Kidney (tissue), 14 donors: ENCODE measurements around the gene FRMD4A. TPM values are rescaled to one million over a fixed set of nuclear protein-coding genes. Genes with fewer than 3 reads are reported as not detected.
"Not testable (repeated sequence)": the region's sequence is repeated elsewhere in the genome, so short reads cannot be mapped to it uniquely, and the experiment has no call there.

Experiments used
- DNase-seq, 5 donors: peaks; one replicate each; pipeline ENCODE4 v3.0.0-alpha.2; 2013 to 2020
- FAIRE-seq: peaks from 2 replicates; lab custom pipeline; 2012; peaks lifted over from hg19 to GRCh38; lab: Jason Lieb, UNC
- H3K27ac ChIP-seq, 2 donors: one replicate each; pipeline ENCODE4 v1.7.0; 2013; ENCODE audit warnings: low read depth in 2 of 2, low read length in 2 of 2, inconsistent platforms in 1 of 2
- H3K27me3 ChIP-seq: one replicate; pipeline ENCODE4 v1.7.1; 2013; ENCODE audit warnings: low read length, inconsistent platforms; ENCODE audit not compliant: control insufficient read depth, insufficient read depth
- H3K36me3 ChIP-seq, 3 donors: one replicate each; pipeline versions ENCODE4 v1.7.0 to v1.7.1; 2013; ENCODE audit warnings: low read length in 3 of 3, control low read depth in 1 of 3, inconsistent platforms in 1 of 3; ENCODE audit not compliant: insufficient read depth in 3 of 3, control insufficient read depth in 2 of 3
- H3K4me1 ChIP-seq, 3 donors: one replicate each; pipeline versions ENCODE4 v1.7.0 to v1.7.1; 2013; ENCODE audit warnings: low read length in 3 of 3, inconsistent platforms in 1 of 3, low read depth in 1 of 3; ENCODE audit not compliant: control insufficient read depth in 2 of 3, insufficient read depth in 2 of 3
- H3K4me3 ChIP-seq, 3 donors: one replicate each; pipeline versions ENCODE4 v1.7.0 to v1.8.1; 2013; ENCODE audit warnings: low read length in 3 of 3, control low read depth in 1 of 3, inconsistent platforms in 1 of 3
- H3K9ac ChIP-seq, 3 donors: one replicate each; pipeline versions ENCODE4 v1.7.0 to v1.7.1; 2013; ENCODE audit warnings: low read length in 3 of 3, control low read depth in 1 of 3, inconsistent platforms in 1 of 3
- H3K9me3 ChIP-seq, 3 donors: one replicate each; pipeline versions ENCODE4 v1.7.0 to v1.7.1; 2013; ENCODE audit warnings: low read length in 3 of 3, control low read depth in 1 of 3, inconsistent platforms in 1 of 3; ENCODE audit not compliant: control insufficient read depth in 2 of 3, insufficient read depth in 1 of 3
- intact Hi-C: fragments of 100-400 bp; cut with DNase I; formaldehyde crosslinking; loops from one replicate; pipeline ENCODE4 v1.11.1; 2022
- polyA plus RNA-seq: library from polyadenylated mRNA; stranded (reverse); fragments of 350-450 nt; fragmentation: Illumina TruSeq; extraction: RNeasy Lipid Tissue Mini Kit (QIAGEN cat#74804); gene quantifications from one replicate; pipeline ENCODE4 v1.2.3, GENCODE V29; 2014; ENCODE audit warnings: low read depth, low replicate concordance; ENCODE audit not compliant: insufficient read depth
- total RNA-seq: library from RNA; stranded (reverse); fragmentation: NEBNext Ultra II Directional; extraction: Animal tissue kit (Norgen Biotek cat#: 25700); gene quantifications from one replicate; pipeline ENCODE4 v1.2.1, GENCODE V29; 2021
- TF ChIP-seq, protein P1 (sequence below): IDR thresholded peaks from 3 replicates; pipeline ENCODE4 v1.5.1; 2012; ENCODE audit warnings: mild to moderate bottlenecking, moderate library complexity, borderline replicate concordance; ENCODE audit not compliant: insufficient read depth; ENCODE audit errors: extremely low read depth
- donor health status: control.
- donor health status: control.
- donor health status: control.
- donor health status: control.
- donor health status: control.
- donor health status: DM: yes; HTN: yes; CAD: no.
- donor health status: Normal renal cell carcinoma (clear cell type).

FRMD4A gene
- total and polyA plus RNA-seq, 2 donors from 2014 or later: 16.0 to 68.2 TPM

DNA sequence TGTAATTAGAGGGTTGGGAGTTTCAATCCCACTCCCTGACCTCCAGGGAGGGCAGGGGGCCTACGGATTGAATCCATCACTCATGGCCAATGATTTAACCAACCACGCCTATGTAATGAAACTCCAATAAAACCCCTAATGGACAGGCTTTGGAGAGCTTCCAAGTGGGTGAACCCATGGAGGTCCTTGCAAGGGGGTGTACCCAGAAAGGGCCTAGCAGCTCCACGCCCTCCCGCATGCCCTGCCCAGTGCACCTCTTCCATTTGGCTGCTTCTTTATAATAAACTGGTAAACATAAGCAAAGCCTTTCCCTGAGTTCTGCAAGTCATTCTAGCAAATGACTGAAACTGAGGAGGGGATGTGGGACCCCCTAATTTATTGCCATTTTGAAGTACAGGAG is 280.1 kb downstream of the FRMD4A start:
- Histone ChIP-seq H3K36me3 (no peaks in the 10 kb centered on the region), H3K9me3 (no peaks in the 10 kb centered on the region), H3K9ac (no peak overlapping the region), H3K27me3 (no peaks in the 10 kb centered on the region), H3K4me1 (peaks cover 0 to 2% (median 0%) of the 10 kb centered on the region in 3 donors), H3K27ac (no peak overlapping the region), H3K4me3 (no peak overlapping the region)
- DNase-seq: no peak
- no peak for FAIRE-seq
- intact Hi-C loops: no loop called here
- TF ChIP-seq, protein P1, sequence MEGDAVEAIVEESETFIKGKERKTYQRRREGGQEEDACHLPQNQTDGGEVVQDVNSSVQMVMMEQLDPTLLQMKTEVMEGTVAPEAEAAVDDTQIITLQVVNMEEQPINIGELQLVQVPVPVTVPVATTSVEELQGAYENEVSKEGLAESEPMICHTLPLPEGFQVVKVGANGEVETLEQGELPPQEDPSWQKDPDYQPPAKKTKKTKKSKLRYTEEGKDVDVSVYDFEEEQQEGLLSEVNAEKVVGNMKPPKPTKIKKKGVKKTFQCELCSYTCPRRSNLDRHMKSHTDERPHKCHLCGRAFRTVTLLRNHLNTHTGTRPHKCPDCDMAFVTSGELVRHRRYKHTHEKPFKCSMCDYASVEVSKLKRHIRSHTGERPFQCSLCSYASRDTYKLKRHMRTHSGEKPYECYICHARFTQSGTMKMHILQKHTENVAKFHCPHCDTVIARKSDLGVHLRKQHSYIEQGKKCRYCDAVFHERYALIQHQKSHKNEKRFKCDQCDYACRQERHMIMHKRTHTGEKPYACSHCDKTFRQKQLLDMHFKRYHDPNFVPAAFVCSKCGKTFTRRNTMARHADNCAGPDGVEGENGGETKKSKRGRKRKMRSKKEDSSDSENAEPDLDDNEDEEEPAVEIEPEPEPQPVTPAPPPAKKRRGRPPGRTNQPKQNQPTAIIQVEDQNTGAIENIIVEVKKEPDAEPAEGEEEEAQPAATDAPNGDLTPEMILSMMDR: no peak

DNA sequence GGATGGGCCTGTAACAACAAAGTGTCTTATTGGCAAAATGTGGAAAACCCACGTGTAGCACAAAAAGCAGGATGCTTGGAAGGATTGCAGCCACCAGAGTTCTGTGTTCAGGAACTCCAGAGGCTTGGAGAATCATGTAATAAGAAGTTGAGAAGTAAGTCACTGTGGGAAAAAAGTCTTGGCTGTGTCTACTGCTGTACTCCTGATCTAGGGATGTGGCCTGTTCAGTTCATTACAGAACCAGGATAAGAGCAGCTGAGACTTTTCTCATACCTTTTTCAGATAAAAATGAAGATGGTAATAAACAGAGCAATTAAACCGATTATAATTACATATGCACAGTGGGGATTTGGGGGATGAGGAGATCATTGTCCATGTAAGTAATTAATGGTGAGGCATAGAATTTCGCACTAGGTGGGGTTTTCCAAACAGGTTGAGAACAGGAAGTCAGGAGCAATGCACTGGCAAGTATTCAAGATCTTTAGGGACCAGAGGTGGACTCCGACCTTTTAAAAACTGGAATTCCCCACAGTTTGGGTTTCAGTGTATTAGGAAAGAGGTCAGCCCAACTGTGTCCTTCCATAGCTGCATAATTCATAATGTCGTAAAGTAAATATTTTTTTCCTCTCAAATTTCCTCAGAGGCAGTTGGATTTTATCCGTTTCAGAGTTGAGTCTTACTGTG is 281.7 kb downstream of the FRMD4A start:
- TF ChIP-seq, protein P1: no peak
- no peak overlapping the region for H3K9ac ChIP-seq
- no peak overlapping the region for H3K27ac ChIP-seq
- FAIRE-seq: no peak
- H3K4me1 ChIP-seq: peaks cover 0 to 2% (median 0%) of the 10 kb centered on the region in 3 donors
- intact Hi-C loops: no loop called here
- DNase-seq: no peak
- H3K27me3 ChIP-seq: no peaks in the 10 kb centered on the region
- H3K9me3 ChIP-seq: no peaks in the 10 kb centered on the region
- no peak overlapping the region for H3K4me3 ChIP-seq
- no peaks in the 10 kb centered on the region for H3K36me3 ChIP-seq

DNA sequence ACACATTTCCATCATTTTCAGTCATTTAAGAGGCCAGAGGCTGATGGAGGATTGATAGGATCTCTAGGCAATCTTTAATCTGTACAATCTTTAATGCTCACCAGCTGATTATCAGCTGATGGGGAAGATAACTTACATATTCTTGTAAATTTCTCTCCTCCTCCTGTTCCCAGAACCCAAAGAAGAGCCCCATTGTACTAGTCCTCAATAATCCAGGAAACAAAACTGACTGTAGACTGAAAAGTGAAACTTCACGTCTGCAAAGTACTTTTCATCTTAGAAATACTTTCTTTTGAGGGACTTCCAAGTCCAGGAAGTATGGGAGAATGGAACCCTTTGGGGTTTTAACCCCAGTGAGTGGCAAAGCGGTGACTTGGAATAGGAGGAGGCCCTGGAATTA is 283.3 kb downstream of the FRMD4A start:
- FAIRE-seq: no peak
- H3K4me1 ChIP-seq: peaks cover 0 to 2% (median 0%) of the 10 kb centered on the region in 3 donors
- DNase-seq: no peak

DNA sequence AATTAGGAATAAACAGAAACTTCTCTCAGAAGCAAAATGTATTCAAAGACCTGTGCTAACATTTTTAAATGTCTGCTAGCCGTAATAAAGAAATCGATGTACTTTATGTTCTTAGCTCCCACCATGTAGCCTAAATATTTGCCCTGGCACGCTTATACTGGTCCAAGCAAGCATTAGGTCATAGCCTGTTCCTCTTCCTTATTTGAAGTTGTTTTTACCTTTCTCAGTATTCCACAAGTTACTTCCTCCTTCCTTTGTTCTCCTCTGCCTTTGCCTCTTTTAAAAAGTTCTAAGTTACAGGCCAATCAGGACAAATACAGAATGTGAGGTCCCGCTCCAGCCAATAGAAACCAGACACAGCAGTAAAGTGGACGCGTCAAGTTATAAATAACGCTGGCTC is 288.7 kb downstream of the FRMD4A start:
- FAIRE-seq: not testable (repeated sequence)

More for the DNA sequence above, 283.3 kb downstream of the FRMD4A start:
- TF ChIP-seq, protein P1: no peak
- H3K27me3 ChIP-seq: no peaks in the 10 kb centered on the region
- intact Hi-C loops: no loop called here
- no peak overlapping the region for H3K9ac ChIP-seq
- H3K4me3 ChIP-seq: no peak overlapping the region
- H3K9me3 ChIP-seq: no peaks in the 10 kb centered on the region
- H3K27ac ChIP-seq: no peak overlapping the region
- H3K36me3 ChIP-seq: no peaks in the 10 kb centered on the region

More for the DNA sequence above, 288.7 kb downstream of the FRMD4A start:
- DNase-seq, H3K27ac ChIP-seq, H3K9me3 ChIP-seq, H3K4me3 ChIP-seq, H3K4me1 ChIP-seq, H3K36me3 ChIP-seq, intact Hi-C loops, H3K9ac ChIP-seq, H3K27me3 ChIP-seq: not testable (repeated sequence)
